WTC11 (cell line): ENCODE measurements around the gene ANKRD33B. TPM values are rescaled to one million over a fixed set of nuclear protein-coding genes. Genes with fewer than 3 reads are reported as not detected.

ENCODE experiments used
- ATAC-seq: fragments of 200-7000 bp; cut with Tn5 transposase; 2 replicates; pipeline ENCODE4 v1.10.0; 2021; ENCODE audit warnings: mild to moderate bottlenecking, moderate library complexity
- Bru-seq: library from RNA; stranded (reverse); fragments of 400-500 nt; gene quantifications from one replicate; lab custom pipeline; 2021; lab: Mats Ljungman, UMichigan
- CTCF ChIA-PET: fragments of 300-600 bp; sonication (Branson Sonifier 250); formaldehyde crosslinking; loops from one replicate; lab custom pipeline; 2021; ENCODE audit warnings: antibody characterized with exemption; lab: Charles Lee
- POLR2A ChIA-PET: fragments of 350-600 bp; sonication (Branson Sonifier 250); formaldehyde crosslinking; loops from one replicate; lab custom pipeline; 2021; ENCODE audit warnings: antibody characterized with exemption; lab: Charles Lee
- DNase-seq: peaks from one replicate; pipeline ENCODE4 v3.0.0; 2021; ENCODE audit warnings: low spot score
- H3K27ac Mint-ChIP-seq: 2 replicates; pipeline ENCODE4 v1.8.0; 2021; ENCODE audit warnings: mixed read lengths
- H3K27me3 Mint-ChIP-seq: 2 replicates; pipeline ENCODE4 v1.8.0; 2021; ENCODE audit warnings: low read depth, mild to moderate bottlenecking, moderate library complexity, mixed read lengths
- H3K36me3 Mint-ChIP-seq: 2 replicates; pipeline ENCODE4 v1.8.0; 2021; ENCODE audit warnings: mixed read lengths
- H3K4me1 Mint-ChIP-seq: 2 replicates; pipeline ENCODE4 v1.8.0; 2022; ENCODE audit warnings: mixed read lengths
- H3K4me3 Mint-ChIP-seq: 2 replicates; pipeline ENCODE4 v1.8.0; 2021; ENCODE audit warnings: mild to moderate bottlenecking, moderate library complexity, mixed read lengths
- H3K9me3 Mint-ChIP-seq: 2 replicates; pipeline ENCODE4 v1.8.0; 2021; ENCODE audit warnings: mixed read lengths
- AR ChIP-seq: fragments of 250-450 bp; sonication (Bioruptor Pico); IDR thresholded peaks from 2 replicates; pipeline ENCODE4 v1.9.0; 2021; ENCODE audit warnings: mild to moderate bottlenecking
- ATF1 ChIP-seq: sonication (generic); formaldehyde crosslinking; IDR thresholded peaks from 2 replicates; pipeline ENCODE4 v1.8.1; 2023; ENCODE audit warnings: mild to moderate bottlenecking, moderate library complexity, missing genetic modification reagents
- ATF2 ChIP-seq: sonication (generic); formaldehyde crosslinking; IDR thresholded peaks from 2 replicates; pipeline ENCODE4 v1.8.1; 2022; ENCODE audit warnings: low read depth, missing genetic modification reagents, borderline replicate concordance
- GRHL2 ChIP-seq: fragments of 250-450 bp; sonication (Bioruptor Pico); IDR thresholded peaks from 2 replicates; pipeline ENCODE4 v1.8.0; 2022; ENCODE audit warnings: mild to moderate bottlenecking, moderate library complexity; ENCODE audit not compliant: insufficient replicate concordance, severe bottlenecking
- GTF2I ChIP-seq: fragments of 250-450 bp; sonication (Bioruptor Pico); conservative IDR thresholded peaks from 2 replicates; pipeline ENCODE4 v1.4.0; 2021; ENCODE audit warnings: mild to moderate bottlenecking
- IRF2 ChIP-seq: sonication (generic); formaldehyde crosslinking; IDR thresholded peaks from 2 replicates; pipeline ENCODE4 v1.8.0; 2022; ENCODE audit warnings: low read depth, missing genetic modification reagents, borderline replicate concordance
- JAZF1 ChIP-seq: fragments of 250-450 bp; sonication (Bioruptor Pico); IDR thresholded peaks from 2 replicates; pipeline ENCODE4 v1.9.0; 2021; ENCODE audit warnings: moderate library complexity, mild to moderate bottlenecking, inconsistent platforms
- MXD4 ChIP-seq: fragments of 250-450 bp; sonication (Bioruptor Pico); IDR thresholded peaks from 2 replicates; pipeline ENCODE4 v1.8.0; 2021; ENCODE audit warnings: mild to moderate bottlenecking, moderate library complexity, borderline replicate concordance
- MYBL2 ChIP-seq: sonication (generic); formaldehyde crosslinking; IDR thresholded peaks from 2 replicates; pipeline ENCODE4 v1.8.1; 2023; ENCODE audit warnings: mild to moderate bottlenecking, moderate library complexity, missing genetic modification reagents
- NFATC4 ChIP-seq: fragments of 250-450 bp; sonication (Bioruptor Pico); IDR thresholded peaks from 2 replicates; pipeline ENCODE4 v1.9.0; 2021; ENCODE audit warnings: mild to moderate bottlenecking
- NFE2L1 ChIP-seq: sonication (generic); formaldehyde crosslinking; IDR thresholded peaks from 2 replicates; pipeline ENCODE4 v1.8.1; 2023; ENCODE audit warnings: missing genetic modification reagents
- NR1H2 ChIP-seq: sonication (generic); formaldehyde crosslinking; IDR thresholded peaks from 2 replicates; pipeline ENCODE4 v1.9.0; 2021; ENCODE audit warnings: mild to moderate bottlenecking, moderate library complexity, missing genetic modification reagents
- RORB ChIP-seq: fragments of 250-450 bp; sonication (Bioruptor Pico); IDR thresholded peaks from 2 replicates; pipeline ENCODE4 v1.9.0; 2021; ENCODE audit warnings: mild to moderate bottlenecking
- SOX15 ChIP-seq: fragments of 250-450 bp; sonication (Bioruptor Pico); IDR thresholded peaks from 2 replicates; pipeline ENCODE4 v1.9.0; 2021; ENCODE audit warnings: mild to moderate bottlenecking
- ZNF121 ChIP-seq: sonication (generic); formaldehyde crosslinking; IDR thresholded peaks from 2 replicates; pipeline ENCODE4 v1.8.0; 2023; ENCODE audit warnings: missing genetic modification reagents
- ZNF317 ChIP-seq: sonication (generic); formaldehyde crosslinking; IDR thresholded peaks from 2 replicates; pipeline ENCODE4 v1.8.1; 2023; ENCODE audit warnings: low read depth, mild to moderate bottlenecking, moderate library complexity, missing genetic modification reagents, borderline replicate concordance
- ZNF396 ChIP-seq: fragments of 250-450 bp; sonication (Bioruptor Pico); IDR thresholded peaks from 2 replicates; pipeline ENCODE4 v1.8.0; 2021; ENCODE audit warnings: mild to moderate bottlenecking, moderate library complexity, borderline replicate concordance
- ZNF425 ChIP-seq: fragments of 250-450 bp; sonication (Bioruptor Pico); conservative IDR thresholded peaks from 2 replicates; pipeline ENCODE4 v1.9.0; 2021; ENCODE audit warnings: mild to moderate bottlenecking
- ZNF671 ChIP-seq: fragments of 250-450 bp; sonication (Bioruptor Pico); IDR thresholded peaks from 2 replicates; pipeline ENCODE4 v1.8.0; 2021; ENCODE audit warnings: mild to moderate bottlenecking
- long read RNA-seq, 3 experiments: library from RNA in 1 of 3; library from capped mRNA in 1 of 3; library from polyadenylated mRNA in 1 of 3; unstranded in 2 of 3; stranded (forward) in 1 of 3; transcript quantifications; one replicate each; pipeline ENCODE4 v2.0.0, GENCODE V29; 2021
- total RNA-seq: library from RNA; stranded (reverse); gene quantifications from 3 replicates; pipeline ENCODE4 v1.2.3, GENCODE V29; 2021
- TF ChIP-seq, protein P1 (sequence below): fragments of 250-450 bp; sonication (Bioruptor Pico); IDR thresholded peaks from 2 replicates; pipeline ENCODE4 v2.1.2; 2022; ENCODE audit warnings: mild to moderate bottlenecking, moderate library complexity
- TF ChIP-seq, protein P2 (sequence below): fragments of 200-600 bp; IDR thresholded peaks from 2 replicates; pipeline ENCODE4 v1.8.0; 2022; ENCODE audit warnings: antibody characterized with exemption
- TF ChIP-seq, protein P3 (sequence below): sonication (generic); formaldehyde crosslinking; IDR thresholded peaks from 2 replicates; pipeline ENCODE4 v1.8.0; 2022; ENCODE audit warnings: mild to moderate bottlenecking, missing genetic modification reagents
- TF ChIP-seq, protein P4 (sequence below): sonication (generic); formaldehyde crosslinking; conservative IDR thresholded peaks from 2 replicates; pipeline ENCODE4 v1.8.1; 2022; ENCODE audit warnings: mild to moderate bottlenecking, missing genetic modification reagents
- TF ChIP-seq, protein P5 (sequence below): sonication (generic); formaldehyde crosslinking; IDR thresholded peaks from 2 replicates; pipeline ENCODE4 v1.8.1; 2022; ENCODE audit warnings: mild to moderate bottlenecking, missing genetic modification reagents, moderate library complexity, borderline replicate concordance

ANKRD33B gene
- 5.4 to 9.2 TPM (median 5.9 TPM) in 3 replicates for total RNA-seq
- Bru-seq, nascent RNA, result percentile 41 among the genes with signal in this experiment
- long read RNA-seq, experiment 1, full-length matches to known transcripts, result 6 of 25 reads
- long read RNA-seq, experiment 1, partial matches to known transcripts, result 5 of 25 reads
- long read RNA-seq, experiment 1, other reads (novel, unspliced or antisense), result 14 of 25 reads
- long read RNA-seq, experiment 2, partial matches to known transcripts, result 0 of 6 reads
- long read RNA-seq, experiment 2, other reads (novel, unspliced or antisense), result 6 of 6 reads
- long read RNA-seq, experiment 3, result 0 reads

GRCh38 chr5:10563945-10564837 is at the start of gene ANKRD33B:
Gene ANKRD33B (plus strand): TSS chr5:10564070. CDS start chr5:10564468, 398 bp downstream.
- peak; percentile 54 for ATAC-seq
- Mint-ChIP-seq H3K4me3 (peak within 1 kb of the TSS; percentile 84), H3K9me3 (no peaks in the 10 kb centered on the region), H3K4me1 (peaks cover 10% of the 10 kb centered on the region), H3K27me3 (peaks cover 86% of the 10 kb centered on the region), H3K27ac (no peak within 1 kb of the TSS), H3K36me3 (no peaks in the 10 kb centered on the region)
- ChIA-PET CTCF (interaction anchor here (0.6 to 1.4 kb wide), 6 partner anchors 12 to 384 kb away, joined by 3 to 6 read pairs (median 4); no protein-coding TSS in a partner anchor), POLR2A (interaction anchor here (0.8 to 1.4 kb wide), 3 partner anchors 10 to 63 kb away, joined by 3 to 5 read pairs (median 5); no protein-coding TSS in a partner anchor)
- DNase-seq, result peak; percentile 73
- TF ChIP-seq NR1H2 (no peak), IRF2 (no peak), ZNF671 (CRISPR knock-in tag) (no peak), ZNF396 (CRISPR knock-in tag) (no peak), MXD4 (CRISPR knock-in tag) (no peak), MYBL2 (0 out of 2 replicates have a peak, but pooled peaks have one; percentile 38), ZNF121 (CRISPR knock-in tag) (no peak), ZNF317 (CRISPR knock-in tag) (no peak; the same call in 1 of the 2 replicates), NFE2L1 (CRISPR knock-in tag) (no peak), ATF1 (CRISPR knock-in tag) (no peak), JAZF1 (CRISPR knock-in tag) (no peak), NFATC4 (CRISPR knock-in tag) (no peak), GTF2I (CRISPR knock-in tag) (no peak), AR (CRISPR knock-in tag) (no peak), RORB (no peak), ATF2 (CRISPR knock-in tag) (no peak), ZNF425 (CRISPR knock-in tag) (no peak), SOX15 (CRISPR knock-in tag) (no peak), GRHL2 (CRISPR knock-in tag) (no peak)
- TF ChIP-seq, protein P1, sequence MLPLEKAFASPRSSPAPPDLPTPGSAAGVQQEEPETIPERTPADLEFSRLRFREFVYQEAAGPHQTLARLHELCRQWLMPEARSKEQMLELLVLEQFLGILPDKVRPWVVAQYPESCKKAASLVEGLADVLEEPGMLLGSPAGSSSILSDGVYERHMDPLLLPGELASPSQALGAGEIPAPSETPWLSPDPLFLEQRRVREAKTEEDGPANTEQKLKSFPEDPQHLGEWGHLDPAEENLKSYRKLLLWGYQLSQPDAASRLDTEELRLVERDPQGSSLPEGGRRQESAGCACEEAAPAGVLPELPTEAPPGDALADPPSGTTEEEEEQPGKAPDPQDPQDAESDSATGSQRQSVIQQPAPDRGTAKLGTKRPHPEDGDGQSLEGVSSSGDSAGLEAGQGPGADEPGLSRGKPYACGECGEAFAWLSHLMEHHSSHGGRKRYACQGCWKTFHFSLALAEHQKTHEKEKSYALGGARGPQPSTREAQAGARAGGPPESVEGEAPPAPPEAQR (CRISPR knock-in tag), result no peak
- TF ChIP-seq, protein P2, sequence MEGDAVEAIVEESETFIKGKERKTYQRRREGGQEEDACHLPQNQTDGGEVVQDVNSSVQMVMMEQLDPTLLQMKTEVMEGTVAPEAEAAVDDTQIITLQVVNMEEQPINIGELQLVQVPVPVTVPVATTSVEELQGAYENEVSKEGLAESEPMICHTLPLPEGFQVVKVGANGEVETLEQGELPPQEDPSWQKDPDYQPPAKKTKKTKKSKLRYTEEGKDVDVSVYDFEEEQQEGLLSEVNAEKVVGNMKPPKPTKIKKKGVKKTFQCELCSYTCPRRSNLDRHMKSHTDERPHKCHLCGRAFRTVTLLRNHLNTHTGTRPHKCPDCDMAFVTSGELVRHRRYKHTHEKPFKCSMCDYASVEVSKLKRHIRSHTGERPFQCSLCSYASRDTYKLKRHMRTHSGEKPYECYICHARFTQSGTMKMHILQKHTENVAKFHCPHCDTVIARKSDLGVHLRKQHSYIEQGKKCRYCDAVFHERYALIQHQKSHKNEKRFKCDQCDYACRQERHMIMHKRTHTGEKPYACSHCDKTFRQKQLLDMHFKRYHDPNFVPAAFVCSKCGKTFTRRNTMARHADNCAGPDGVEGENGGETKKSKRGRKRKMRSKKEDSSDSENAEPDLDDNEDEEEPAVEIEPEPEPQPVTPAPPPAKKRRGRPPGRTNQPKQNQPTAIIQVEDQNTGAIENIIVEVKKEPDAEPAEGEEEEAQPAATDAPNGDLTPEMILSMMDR, result no peak
- TF ChIP-seq, protein P3, sequence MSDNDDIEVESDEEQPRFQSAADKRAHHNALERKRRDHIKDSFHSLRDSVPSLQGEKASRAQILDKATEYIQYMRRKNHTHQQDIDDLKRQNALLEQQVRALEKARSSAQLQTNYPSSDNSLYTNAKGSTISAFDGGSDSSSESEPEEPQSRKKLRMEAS (CRISPR knock-in tag), result peak; percentile 61; the same call in 1 of the 2 replicates
- TF ChIP-seq, protein P4, sequence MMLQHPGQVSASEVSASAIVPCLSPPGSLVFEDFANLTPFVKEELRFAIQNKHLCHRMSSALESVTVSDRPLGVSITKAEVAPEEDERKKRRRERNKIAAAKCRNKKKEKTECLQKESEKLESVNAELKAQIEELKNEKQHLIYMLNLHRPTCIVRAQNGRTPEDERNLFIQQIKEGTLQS (CRISPR knock-in tag), result no peak
- TF ChIP-seq, protein P5, sequence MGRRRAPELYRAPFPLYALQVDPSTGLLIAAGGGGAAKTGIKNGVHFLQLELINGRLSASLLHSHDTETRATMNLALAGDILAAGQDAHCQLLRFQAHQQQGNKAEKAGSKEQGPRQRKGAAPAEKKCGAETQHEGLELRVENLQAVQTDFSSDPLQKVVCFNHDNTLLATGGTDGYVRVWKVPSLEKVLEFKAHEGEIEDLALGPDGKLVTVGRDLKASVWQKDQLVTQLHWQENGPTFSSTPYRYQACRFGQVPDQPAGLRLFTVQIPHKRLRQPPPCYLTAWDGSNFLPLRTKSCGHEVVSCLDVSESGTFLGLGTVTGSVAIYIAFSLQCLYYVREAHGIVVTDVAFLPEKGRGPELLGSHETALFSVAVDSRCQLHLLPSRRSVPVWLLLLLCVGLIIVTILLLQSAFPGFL, result no peak
